ENCODE data around the gene FAM151A. TPM values are rescaled to one million over a fixed set of nuclear protein-coding genes. Genes with fewer than 3 reads are reported as not detected.

FAM151A gene
- total RNA-seq = 78.9 TPM

GRCh38 chr1:54623216-54624007 lies at the start of gene FAM151A:
Gene FAM151A (minus strand): TSS chr1:54623525. CDS start chr1:54623395, 130 bp downstream.
- peak; percentile 91 for ATAC-seq
- DNase-seq (ENCODE audit: low spot score) = peak; percentile 88

GRCh38 chr1:54671985-54672608 lies 48.8 kb upstream of the FAM151A start:
- ATAC-seq (peak; percentile 96), DNase-seq (ENCODE audit: low spot score) (peak; percentile 62)

GRCh38 chr1:54668567-54668966 lies 45.2 kb upstream of the FAM151A start:
- no peak for DNase-seq (ENCODE audit: low spot score)
- no peak for ATAC-seq

- DNase-seq (ENCODE audit: low spot score) (no peak), ATAC-seq (no peak)
Observed at GRCh38 chr1:54667797-54668196, 44.5 kb upstream of the FAM151A start.

- ATAC-seq = no peak
- no peak for DNase-seq (ENCODE audit: low spot score)
Observed at GRCh38 chr1:54666333-54666732, 43.0 kb upstream of the FAM151A start.

GRCh38 chr1:54665852-54666251 lies 42.5 kb upstream of the FAM151A start:
- ATAC-seq (no peak), DNase-seq (ENCODE audit: low spot score) (no peak)

- no peak for DNase-seq (ENCODE audit: low spot score)
- no peak for ATAC-seq
Observed at GRCh38 chr1:54664364-54664763, 41.0 kb upstream of the FAM151A start.

- DNase-seq (ENCODE audit: low spot score) = no peak
- ATAC-seq = no peak
Observed at GRCh38 chr1:54663725-54664124, 40.4 kb upstream of the FAM151A start.

- ATAC-seq (peak; percentile 73), DNase-seq (ENCODE audit: low spot score) (no peak)
Observed at GRCh38 chr1:54658164-54658913, 35.0 kb upstream of the FAM151A start.

- ATAC-seq (no peak), DNase-seq (ENCODE audit: low spot score) (no peak)
Observed at GRCh38 chr1:54653036-54653435, 29.7 kb upstream of the FAM151A start.

GRCh38 chr1:54652168-54652567 lies 28.8 kb upstream of the FAM151A start:
- ATAC-seq = peak; percentile 42
- peak; percentile 52 for DNase-seq (ENCODE audit: low spot score)

GRCh38 chr1:54651608-54652007 lies 28.3 kb upstream of the FAM151A start:
- peak; percentile 71 for ATAC-seq
- peak; percentile 56 for DNase-seq (ENCODE audit: low spot score)

GRCh38 chr1:54650417-54650816 lies 27.1 kb upstream of the FAM151A start:
- ATAC-seq = no peak
- DNase-seq (ENCODE audit: low spot score) = no peak

- no peak for ATAC-seq
- no peak for DNase-seq (ENCODE audit: low spot score)
Observed at GRCh38 chr1:54649921-54650320, 26.6 kb upstream of the FAM151A start.

- DNase-seq (ENCODE audit: low spot score) (peak; percentile 90), ATAC-seq (peak; percentile 81)
Observed at GRCh38 chr1:54649130-54649898, 26.0 kb upstream of the FAM151A start.

- DNase-seq (ENCODE audit: low spot score) = no peak
Observed at GRCh38 chr1:54645806-54646676, 22.7 kb upstream of the FAM151A start.

GRCh38 chr1:54643736-54644135 lies 20.4 kb upstream of the FAM151A start:
- no peak for DNase-seq (ENCODE audit: low spot score)
- no peak for ATAC-seq

More at GRCh38 chr1:54645806-54646676, 22.7 kb upstream of the FAM151A start:
- peak; percentile 12 for ATAC-seq

- no peak for ATAC-seq
- no peak for DNase-seq (ENCODE audit: low spot score)
Observed at GRCh38 chr1:54640863-54641836, 17.8 kb upstream of the FAM151A start, which contains the start of gene MROH7. Gene MROH7 (plus strand): TSS chr1:54641786. CDS start chr1:54652927, 11,141 bp downstream.

- ATAC-seq = no peak
Observed at GRCh38 chr1:54640361-54640760, 17.0 kb upstream of the FAM151A start.

More at GRCh38 chr1:54640361-54640760, 17.0 kb upstream of the FAM151A start:
- DNase-seq (ENCODE audit: low spot score) = no peak

Data from left lobe of liver (tissue), 2 donors.